Upper lobe of left lung (tissue), 4 donors: ENCODE measurements around the gene FAM43A.

Experiments
- CTCF ChIP-seq, 6 experiments: fragments of 450-650 bp in 4 of 6; fragments of 200-600 bp in 2 of 6; sonication (generic) in 2 of 6; IDR thresholded peaks; one replicate each; pipeline ENCODE4 v1.5.1; 2016 to 2019; ENCODE audit warnings: antibody characterized with exemption in 6 of 6
- POLR2A ChIP-seq, 4 donors: fragments of 450-650 bp; IDR thresholded peaks; one replicate each; pipeline ENCODE4 v1.5.1; 2016 to 2017; ENCODE audit warnings: antibody characterized with exemption in 4 of 4, mild to moderate bottlenecking in 2 of 4
- POLR2AphosphoS5 ChIP-seq, 2 donors: sonication (generic); formaldehyde crosslinking; IDR thresholded peaks; one replicate each; pipeline ENCODE4 v1.5.1; 2017; ENCODE audit warnings: antibody characterized with exemption in 2 of 2

- TF ChIP-seq POLR2A (IDR thresholded peaks at IDR 0.05) (no peak), POLR2AphosphoS5 (IDR thresholded peaks at IDR 0.05) (no peak), CTCF (IDR thresholded peaks at IDR 0.05) (no peak)
Observed at GRCh38 chr3:194727435-194728128, 41.9 kb downstream of the FAM43A start.
